ENCODE measurements around the gene SDR9C7.

- TF ChIP-seq, protein P1, sequence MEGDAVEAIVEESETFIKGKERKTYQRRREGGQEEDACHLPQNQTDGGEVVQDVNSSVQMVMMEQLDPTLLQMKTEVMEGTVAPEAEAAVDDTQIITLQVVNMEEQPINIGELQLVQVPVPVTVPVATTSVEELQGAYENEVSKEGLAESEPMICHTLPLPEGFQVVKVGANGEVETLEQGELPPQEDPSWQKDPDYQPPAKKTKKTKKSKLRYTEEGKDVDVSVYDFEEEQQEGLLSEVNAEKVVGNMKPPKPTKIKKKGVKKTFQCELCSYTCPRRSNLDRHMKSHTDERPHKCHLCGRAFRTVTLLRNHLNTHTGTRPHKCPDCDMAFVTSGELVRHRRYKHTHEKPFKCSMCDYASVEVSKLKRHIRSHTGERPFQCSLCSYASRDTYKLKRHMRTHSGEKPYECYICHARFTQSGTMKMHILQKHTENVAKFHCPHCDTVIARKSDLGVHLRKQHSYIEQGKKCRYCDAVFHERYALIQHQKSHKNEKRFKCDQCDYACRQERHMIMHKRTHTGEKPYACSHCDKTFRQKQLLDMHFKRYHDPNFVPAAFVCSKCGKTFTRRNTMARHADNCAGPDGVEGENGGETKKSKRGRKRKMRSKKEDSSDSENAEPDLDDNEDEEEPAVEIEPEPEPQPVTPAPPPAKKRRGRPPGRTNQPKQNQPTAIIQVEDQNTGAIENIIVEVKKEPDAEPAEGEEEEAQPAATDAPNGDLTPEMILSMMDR (IDR thresholded peaks at IDR 0.05): no peak
- TF ChIP-seq POLR2A (IDR thresholded peaks at IDR 0.05): no peak
Observed at GRCh38 chr12:56928262-56928661, 5.9 kb downstream of the SDR9C7 start.
